NCI-H2196 (cell line): ENCODE results near the gene MTCH1.

Experiments
- DNase-seq: peaks from one replicate; lab custom pipeline; 2025; ENCODE audit not compliant: unreplicated experiment; lab: John Stamatoyannopoulos, UW

MTCH1 gene

DNA sequence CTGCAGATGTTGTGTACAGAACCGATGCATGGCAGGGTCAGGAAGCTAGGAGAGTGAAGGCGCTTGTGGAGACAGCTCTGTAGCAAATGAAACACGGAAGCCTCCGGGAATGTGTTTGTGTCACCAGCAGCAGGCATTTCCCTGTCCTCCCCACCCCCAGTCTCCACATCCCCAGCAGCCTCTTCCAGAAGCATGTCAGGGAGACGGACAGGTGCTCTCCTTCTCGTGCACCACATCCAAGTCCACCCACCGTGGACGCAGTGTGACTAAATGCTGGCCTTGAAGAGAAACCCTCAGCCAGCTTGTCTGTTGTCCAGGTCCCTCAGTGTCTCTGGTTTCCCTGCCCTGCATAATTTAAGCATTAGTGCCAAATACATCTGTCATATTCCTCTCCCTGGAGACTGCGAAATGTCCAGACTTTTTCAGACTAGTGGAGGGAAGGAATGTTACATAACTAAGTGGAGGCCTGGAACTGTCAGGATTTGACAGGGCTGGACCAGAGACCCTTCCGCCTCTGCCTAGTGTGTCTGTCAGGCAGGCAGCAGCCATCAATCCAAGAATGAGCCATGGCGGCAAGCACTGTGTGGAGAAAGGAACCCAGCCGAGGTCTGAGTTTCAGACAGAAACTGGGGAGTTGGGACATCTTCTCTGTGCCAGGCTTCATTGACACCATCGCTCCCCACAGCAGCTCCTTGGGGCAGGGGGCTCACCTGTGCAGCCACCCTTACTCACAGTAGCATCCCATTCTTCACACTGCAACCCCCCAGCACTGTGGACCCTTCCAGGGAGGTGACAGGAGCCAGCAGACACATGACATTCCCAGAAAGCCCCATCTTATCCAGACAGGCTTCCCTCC, 58.1 kb downstream of the MTCH1 start:
- DNase-seq: no peak

DNA sequence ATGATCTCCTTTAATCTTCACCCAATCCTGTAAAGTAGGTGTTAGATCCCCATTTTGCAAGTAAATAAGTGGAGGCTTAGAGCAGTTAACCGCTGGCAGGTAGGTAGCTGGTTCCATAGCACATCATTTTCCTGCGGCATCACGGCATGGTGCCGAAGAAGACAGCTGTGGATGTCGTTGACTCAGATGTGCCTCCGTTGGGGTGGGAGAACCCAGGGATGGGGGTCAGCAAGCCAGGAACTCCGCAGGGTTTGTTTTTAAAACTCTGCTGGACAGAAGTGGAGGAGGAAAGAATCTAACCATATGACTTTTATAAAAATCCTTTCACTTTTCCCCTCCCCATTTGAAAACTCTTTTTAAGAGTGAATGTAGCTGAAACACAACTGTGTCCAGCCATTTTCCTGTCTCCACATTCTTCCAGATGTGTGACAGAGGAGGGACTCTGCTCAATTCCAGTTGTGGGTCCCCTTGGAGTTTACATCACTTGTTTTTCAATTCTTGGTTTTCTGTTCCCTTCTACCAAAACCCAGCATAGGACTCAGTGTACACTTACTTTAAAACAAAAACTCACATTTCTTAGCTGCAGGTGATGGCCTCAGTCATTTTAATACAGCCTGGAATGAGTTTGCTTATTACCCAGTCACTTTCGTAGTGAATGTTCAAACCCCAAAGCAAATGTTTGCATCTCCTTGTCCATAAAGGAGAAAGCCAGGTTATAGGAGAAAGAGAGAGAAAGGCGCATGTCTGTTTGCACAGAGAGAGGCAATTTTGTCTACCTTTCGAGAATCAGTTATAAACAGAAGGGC, 59.1 kb downstream of the MTCH1 start:
- no peak for DNase-seq

DNA sequence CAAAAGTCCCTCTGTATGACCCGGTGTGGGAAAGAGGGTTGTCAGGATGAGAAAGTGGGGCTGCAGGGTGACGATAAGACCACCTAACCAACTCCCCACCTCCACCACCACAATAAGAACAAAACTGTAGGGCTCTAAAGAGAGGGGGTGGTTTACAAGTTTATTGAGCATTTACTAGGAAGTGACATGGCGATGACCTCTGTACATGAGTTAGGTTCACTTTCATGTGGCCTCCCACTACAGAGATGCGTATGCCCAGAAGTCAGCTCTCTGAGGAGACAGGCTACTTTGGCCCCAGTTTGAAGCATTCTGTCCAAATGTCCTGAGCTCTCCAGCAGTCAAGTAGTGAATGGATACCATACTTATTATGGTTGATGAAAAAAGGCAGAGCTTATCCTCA, 60.2 kb downstream of the MTCH1 start:
- DNase-seq: no peak

DNA sequence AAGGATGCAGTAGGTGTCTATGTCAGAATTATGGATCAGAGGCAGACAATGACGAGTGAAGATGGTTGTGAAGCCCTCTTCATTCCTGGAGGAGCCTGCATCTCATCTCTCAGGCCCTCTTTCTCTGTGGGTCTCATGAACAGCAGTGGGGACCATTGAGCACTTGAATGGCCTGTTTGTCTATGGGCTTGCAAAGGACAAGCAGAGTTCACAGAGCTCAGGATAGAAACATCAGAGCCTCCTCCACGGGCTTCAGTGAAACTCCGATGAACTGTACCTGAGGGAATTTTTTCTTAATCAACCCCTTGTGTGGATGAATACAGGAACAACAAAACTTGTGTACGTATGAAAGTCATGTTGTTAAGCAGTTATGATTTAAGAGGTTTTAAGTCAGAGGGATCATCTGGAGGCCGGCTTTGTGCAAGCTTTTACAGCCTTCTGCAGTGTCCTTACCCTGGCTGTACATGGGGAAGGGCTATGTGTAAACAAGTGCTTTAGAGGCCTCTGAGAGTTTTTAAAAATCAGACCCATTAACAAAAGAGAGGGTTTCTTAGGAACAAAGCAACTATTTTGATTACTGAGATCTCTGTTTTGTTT, 61.1 kb downstream of the MTCH1 start:
- no peak for DNase-seq

DNA sequence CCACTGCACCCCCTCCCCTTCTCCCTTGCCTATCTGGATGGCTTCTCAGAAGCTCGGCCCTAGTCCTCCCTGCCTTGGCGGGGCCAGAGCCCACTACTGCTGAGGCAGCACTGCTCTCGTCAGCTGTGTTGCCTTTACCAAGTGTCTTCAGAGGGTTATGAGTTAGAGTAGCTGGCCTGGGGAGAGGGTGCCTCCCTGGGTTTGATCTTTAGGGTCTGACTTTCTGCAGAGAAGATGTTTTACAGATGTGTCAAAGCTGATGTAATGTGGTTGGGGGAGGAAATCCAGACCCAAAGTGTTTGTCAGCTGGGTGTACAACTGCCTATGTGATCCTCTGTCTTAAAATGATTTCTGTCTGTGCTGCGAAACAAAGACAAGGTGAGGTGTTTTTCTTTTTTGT, 61.9 kb downstream of the MTCH1 start:
- DNase-seq: no peak

DNA sequence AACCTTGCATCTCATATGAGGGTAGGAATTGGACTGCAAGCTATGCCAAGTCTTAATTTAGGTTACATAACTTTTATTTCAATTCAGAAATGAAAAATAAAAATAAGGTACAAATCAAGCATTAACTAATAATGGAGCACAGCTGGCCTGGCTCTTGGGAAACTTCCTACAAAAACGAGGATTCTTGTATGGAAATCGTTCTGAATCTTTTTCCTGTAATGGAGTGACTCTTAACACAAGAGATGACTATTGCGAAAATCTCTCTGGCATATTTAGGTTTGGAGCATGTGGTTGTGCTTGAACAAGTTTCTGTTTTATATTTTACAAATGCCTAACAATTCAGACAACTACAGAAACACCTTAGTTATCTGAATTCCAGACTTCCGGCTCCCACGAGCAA, 65.5 kb downstream of the MTCH1 start:
- DNase-seq: no peak

DNA sequence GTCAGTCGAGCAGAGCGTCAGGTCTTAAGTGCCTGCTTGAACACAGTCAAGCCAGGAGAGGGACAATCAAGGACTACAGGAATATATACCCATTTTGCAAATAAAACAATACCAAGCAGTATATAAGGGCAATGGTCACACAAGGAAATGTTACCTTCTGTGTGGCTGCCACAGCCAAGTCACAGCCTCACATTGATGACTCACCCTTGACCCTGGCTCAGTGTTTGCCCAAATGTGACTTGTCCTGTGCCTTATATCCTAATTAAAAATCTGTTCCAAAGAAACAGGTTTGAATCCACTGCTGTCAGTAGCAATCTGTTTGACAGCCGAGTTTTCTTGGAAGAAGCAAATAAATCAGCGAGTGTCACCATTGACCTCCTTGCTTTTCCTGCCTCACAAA, 65.9 kb downstream of the MTCH1 start:
- no peak for DNase-seq
